Forelimb muscle (tissue), 1 donor: ENCODE measurements around the gene IP6K2. TPM values are rescaled to one million over a fixed set of nuclear protein-coding genes. Genes with fewer than 3 reads are reported as not detected.

Experiments used
- DNase-seq: peaks from one replicate; pipeline ENCODE4 v3.0.0-alpha.2; 2013; ENCODE audit warnings: low read depth
- polyA plus RNA-seq: library from polyadenylated mRNA; unstranded; fragments of 120-200 nt; gene quantifications from one replicate; pipeline ENCODE4 v1.2.1, GENCODE V29; 2013; ENCODE audit not compliant: insufficient read length

The IP6K2 gene
- polyA plus RNA-seq, 1 donor, result 81.6 TPM

DNA sequence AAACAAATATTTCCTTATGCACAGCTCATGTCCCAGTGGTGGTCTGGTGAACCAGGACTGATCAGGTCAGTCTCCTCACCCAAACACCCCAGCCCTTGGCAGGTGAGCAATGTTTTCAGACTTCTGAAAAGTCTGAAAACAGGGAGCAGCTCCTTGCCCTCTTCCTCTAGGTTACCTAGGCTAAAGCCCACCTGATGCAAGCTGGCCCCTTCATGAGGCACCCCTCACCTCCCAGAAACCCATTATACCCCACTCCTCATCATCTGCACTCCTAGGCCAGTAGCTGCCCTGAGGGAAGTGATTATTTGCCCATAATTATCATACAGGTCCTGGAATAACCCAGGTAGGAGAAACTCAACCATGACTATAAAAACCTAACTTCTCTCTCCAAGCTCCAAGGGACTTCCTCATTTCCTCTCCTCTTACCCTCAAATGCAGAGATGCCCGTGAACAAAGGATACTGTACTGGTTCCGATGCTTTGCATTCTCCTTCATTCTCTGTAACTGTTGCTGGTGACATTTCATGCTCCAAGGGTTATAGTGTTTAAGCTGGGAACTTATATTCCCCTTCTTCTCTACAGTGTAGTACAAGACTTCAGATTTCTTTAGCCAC is 26.1 kb downstream of the IP6K2 start:
- no peak for DNase-seq

DNA sequence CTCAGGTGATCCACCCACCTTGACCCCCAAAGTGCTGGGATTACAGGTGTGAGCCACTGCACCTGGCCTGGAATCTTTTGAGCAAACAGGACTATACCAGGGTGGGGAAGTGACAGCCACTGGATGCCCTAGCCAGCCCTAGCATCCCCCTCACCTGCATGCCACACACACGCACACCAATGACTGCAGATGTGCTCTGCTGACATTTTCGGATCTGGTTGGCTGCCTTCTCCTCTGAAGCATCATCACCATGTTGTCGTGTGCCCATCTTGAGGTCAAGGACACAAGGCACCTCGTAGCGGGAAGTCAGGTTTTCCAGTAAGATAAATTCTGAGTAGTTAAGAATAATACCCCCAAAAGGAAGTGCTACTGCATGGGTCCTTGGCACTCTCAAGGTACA is 27.6 kb downstream of the IP6K2 start:
- no peak for DNase-seq

DNA sequence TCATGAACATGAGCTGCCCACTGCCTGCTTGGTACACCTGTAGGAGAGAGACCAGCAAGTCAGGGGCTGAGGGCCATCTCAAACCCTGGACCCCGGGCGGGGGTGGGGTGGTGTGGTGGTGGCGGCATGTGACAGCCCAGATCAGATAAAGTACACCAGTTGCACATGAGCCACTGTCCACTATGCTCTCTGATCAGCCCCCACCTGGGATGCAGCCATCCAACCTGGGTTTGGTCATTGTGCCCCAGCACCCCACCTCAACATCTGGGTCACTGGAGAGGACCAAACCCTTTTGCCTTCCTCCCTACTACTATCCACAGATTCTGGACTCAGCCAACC is 28.3 kb downstream of the IP6K2 start:
- DNase-seq, result no peak

DNA sequence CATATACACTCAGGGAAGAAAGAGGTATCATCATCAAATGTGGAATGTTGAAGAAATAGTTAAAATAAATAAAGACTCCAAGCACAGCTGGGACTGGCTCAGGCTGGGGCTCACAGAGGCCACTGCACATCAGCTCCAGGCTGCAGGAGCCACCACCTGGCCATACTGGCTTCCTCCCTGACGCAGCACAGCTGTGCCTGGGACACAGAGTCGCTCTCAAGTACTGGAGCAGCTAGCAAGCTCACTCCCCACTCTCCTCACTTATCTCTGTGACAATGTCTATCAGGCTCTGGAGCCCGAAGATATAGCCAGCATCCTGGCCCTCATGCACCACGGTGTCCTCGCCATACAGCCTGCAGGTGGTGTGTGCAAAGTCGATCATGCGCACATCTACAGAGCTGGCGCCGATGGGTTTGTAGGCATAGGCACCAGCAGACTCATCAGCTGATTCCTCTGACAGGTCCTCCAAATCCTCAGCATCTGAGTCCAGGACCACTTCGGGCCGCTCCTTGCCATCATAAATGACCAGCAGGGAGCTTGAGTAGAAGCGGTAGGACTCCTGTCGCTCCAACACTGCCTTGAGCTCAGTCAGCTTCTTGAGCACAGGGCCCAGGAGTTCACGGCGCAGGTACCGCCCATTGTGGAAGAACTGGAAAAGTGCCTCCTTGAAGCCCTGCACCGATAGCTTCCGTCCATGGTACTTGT is 28.8 kb downstream of the IP6K2 start:
- no peak for DNase-seq

DNA sequence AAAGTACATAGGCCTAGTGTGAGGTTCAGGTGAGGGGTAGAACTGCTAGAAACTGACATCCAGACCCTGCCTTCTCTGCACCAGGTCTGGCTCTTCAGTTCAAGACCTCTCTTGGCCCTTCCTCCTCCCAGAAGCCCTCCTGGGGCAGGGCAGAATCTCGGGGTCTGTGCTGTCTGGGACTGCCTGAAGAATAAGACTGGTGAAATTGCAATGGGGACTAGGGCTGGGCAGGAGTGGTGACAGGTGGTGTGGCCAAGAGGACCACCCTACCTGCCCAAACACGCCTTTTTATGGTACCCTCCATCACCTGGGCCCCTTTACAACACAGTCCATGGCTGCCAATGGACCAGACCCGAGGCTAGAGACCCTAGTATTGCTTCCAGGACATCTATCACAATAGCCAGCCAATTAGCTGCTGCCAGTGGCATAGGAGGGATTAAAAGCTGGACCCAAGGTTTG is 29.8 kb downstream of the IP6K2 start:
- DNase-seq, result no peak

DNA sequence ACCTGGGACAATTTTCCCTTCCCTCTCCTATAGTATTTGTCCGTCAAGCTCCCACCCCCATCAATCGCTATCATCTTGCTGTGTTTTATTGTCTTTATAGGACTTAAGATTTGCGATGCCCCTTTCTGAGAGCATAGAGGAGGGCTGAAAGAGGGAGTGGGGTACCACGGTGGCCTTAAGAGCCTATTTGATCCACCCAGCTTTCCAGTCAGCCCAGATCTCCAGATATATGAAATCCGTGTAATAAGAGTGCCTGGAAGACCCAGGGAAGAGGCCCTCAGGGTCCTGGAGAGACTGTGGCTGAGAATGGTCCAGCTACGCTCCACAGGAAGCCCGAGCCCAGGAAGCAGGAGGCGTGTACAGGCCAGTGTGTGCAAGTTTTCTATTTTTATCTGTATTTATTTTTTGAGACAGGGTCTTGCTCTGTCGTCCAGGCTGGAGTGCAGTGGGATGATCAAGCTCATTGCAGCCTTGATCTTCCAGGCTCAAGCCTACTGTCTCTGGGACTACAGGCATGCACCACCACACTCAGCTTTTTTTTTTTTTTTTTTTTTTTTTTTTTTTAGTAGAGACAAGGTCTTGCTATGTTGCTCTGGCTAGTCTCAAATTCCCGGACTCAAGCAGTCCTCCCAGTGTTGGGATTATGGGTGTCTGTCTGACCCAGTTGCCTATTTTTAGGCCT is 30.3 kb downstream of the IP6K2 start:
- DNase-seq, result no peak

DNA sequence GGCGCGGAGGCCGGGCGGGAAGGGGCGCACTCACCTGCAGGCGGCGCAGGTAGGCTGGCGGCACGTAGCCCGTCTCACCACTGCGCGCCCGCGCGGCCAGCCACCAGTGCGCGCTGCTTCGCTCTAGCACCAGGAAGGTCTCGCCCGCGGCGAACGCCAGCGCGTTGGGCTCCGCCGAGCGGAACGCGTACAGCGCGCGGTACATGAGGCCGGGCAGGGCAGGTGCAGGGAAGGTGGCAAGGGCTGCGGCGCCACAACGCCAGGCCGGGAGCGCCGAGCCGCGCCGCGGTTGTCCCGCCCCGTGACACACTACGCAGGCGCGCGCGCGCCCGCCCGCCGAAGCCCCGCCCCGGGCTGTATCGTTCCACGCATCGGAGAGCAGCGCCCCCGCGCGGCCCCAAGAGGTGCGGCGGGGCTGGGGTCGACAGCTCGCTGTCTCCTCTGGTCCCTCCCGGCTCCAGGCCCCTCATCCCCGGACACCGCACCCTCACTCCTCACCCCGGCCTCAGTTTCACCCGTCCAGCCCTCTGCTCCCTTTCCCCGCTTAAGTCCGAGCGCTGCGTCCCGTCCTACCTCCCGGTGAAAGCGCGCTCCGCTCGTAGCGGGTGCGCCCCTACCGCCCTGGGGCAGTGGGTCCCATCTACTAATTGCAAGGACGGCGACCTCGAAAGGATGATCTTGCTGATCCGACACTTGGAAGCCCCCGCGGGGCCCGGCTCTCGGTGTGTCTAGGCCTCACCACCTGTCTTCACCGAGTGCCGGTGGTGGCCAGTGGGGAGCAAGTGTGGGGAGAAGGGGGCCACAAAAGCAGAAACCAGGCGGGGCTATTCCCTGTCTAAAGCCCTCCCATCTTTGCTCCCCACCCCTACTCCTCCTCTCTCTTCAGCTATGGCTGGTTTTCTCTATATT is 31.2 kb downstream of the IP6K2 start, which contains the start of gene NCKIPSD:
NCKIPSD (minus strand) TSS at position 313 of the 909 bp plus-strand sequence; CDS start at position 205, 108 bp downstream.
- DNase-seq, result no peak

DNA sequence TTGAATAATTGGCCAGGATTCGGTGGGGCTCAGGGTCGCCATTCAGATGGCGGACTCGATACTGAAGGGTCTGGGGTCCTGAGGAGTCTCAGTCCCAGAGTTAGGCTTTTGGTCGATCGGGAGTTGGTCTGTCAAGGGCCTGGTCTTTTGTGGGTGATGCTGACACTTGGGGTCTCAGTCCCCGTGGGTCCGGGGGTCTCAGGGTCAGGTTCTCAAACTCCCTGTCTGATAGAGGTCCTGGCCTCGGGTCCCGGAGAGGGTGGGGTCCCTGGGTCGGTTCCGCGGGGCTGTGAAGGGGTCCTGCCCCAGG is 31.8 kb downstream of the IP6K2 start:
- no peak for DNase-seq

DNA sequence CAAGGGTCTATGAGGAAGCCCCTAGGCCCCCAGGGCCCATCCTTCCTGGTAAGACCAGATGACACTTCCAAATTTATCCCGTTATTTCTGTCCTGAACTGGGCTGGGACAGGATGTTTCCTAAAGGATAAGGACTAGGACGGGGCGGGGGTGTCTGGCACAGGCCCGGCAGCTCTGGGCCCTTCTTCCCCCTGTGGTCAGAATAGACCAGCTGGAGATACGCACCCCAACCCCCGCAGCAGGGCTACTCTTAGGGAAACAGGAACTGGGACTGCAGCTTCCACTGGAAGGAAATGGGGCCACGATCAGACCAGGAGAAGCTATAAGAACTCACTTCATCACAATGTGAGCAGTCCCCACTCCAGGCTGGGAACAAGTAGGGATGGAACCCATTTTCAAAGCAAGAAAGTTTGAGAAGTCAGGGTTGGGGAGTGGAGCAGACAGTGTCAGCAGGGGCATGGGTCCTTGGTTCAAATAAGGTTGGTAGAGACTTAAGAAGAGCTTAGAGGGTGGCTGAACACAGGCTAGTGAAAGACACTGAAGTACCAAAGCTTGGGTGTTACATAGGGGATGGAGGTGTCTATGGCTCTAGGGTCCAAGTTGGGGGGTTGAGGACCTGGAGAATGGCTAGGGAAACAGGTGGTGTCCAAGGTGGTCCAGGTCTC is 32.4 kb downstream of the IP6K2 start:
- no peak for DNase-seq

DNA sequence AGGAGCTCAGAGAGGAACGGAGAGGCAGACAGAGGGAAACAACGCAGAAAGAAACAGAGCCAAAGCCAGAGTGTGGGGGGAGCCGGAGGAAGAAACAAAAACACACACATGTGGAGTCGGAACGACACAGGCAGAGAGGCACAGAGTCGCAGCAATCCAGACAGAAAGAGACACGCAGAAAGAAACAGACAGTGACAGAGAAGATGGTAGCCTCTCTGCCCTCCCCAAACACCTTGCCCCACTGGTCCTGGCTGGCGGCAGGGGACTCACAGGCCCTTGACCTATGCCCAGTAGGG is 33.0 kb downstream of the IP6K2 start:
- DNase-seq, result no peak

DNA sequence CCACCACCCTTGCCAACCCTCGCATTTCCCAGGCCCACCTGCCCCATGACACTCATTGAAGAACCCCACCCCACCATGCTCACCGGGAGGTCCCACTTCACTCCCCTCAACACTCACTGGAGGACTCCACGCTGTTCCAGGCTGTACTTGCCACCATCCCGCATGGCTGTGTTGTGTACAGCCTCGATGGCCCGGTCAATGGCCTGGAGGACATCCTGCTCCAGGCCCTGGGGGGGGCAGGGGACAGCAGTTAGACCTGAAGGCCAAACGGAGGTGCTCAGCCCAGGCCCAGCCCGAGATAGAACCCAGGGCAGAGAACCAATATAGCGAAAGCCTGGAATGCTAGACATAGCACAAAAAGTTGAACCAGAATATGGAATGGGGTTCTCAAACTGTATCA is 34.2 kb downstream of the IP6K2 start:
- no peak for DNase-seq

DNA sequence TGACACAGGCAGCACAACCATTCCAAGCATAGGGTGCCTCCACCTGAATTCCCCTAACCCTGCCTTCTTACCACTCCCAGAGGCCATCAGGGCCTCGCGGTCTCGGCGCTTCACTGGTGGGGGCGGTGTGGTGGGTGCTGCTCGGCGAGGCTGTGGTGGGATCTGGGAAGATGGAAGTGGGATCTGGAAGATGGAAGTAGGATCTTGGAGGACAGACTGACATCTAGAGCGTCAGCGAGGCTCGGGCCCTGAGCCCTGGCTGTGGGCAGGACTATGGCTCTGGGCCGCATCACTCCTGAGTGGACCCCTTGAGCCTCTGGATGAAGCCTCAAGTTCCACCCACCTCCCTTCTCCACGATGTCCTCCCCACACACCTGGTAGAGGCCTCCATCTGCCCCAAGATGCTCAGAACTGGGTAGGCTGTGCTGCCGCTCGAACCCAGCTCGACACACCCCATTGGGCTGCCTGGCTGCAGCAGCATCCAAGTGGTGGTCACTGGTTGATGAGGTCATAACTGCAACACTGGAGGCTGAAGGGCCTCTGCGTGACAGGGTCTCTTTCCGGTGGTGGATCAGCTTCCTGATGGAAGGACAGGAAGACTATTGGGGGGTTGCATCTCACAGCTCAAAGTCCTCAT is 34.9 kb downstream of the IP6K2 start:
- no peak for DNase-seq

DNA sequence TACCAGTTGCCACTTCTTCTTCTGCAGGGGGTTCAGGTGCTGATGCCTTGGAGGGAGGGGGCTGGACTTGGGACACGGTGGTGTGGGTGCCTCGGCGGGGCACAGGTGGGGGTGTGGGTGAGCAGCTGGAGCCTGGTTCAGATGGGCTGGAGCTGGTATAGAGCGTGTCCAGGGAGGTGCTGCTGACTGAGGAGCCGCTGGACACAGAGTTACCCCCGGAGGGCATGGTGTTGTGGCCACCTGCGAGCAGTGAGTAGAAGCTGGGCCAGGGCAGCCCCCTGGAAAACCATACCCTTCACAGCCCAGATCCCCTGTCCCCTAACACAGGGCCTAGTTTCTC is 35.5 kb downstream of the IP6K2 start:
- no peak for DNase-seq

DNA sequence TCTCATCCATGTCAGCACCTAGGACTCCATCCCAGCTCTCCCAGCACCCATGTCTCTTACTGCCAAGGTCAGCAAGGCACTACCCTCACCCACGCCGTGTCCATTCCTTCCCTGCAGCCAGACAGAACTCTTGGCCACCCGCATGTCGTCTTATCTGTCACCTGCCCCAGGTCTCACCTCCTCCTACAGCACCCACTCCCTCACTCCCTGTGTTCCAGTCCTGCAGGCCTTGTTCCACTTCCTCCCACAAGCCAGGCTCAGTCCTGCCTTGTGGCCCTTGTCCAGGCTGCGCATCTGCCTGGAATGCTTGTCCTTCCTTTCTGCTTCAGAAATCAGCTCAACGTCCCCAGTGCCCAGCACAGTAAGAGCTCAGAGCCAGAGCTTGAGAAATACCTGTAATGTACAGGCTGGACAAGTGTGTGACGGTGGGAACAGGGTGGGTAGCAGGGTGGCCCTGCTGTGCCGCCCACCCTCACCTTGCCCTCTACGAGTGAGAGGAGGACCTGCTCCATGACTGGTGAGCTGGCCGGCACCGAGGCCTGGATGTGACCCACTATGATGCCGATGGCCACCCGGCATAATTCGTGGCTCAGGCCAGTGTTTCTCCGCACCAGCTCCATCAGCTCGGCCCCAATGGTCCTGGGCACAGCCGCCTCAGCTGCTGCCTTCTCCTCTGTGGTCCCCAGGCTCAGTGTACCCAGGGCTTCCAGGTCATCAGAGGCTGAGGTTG is 36.0 kb downstream of the IP6K2 start:
- DNase-seq, result no peak

DNA sequence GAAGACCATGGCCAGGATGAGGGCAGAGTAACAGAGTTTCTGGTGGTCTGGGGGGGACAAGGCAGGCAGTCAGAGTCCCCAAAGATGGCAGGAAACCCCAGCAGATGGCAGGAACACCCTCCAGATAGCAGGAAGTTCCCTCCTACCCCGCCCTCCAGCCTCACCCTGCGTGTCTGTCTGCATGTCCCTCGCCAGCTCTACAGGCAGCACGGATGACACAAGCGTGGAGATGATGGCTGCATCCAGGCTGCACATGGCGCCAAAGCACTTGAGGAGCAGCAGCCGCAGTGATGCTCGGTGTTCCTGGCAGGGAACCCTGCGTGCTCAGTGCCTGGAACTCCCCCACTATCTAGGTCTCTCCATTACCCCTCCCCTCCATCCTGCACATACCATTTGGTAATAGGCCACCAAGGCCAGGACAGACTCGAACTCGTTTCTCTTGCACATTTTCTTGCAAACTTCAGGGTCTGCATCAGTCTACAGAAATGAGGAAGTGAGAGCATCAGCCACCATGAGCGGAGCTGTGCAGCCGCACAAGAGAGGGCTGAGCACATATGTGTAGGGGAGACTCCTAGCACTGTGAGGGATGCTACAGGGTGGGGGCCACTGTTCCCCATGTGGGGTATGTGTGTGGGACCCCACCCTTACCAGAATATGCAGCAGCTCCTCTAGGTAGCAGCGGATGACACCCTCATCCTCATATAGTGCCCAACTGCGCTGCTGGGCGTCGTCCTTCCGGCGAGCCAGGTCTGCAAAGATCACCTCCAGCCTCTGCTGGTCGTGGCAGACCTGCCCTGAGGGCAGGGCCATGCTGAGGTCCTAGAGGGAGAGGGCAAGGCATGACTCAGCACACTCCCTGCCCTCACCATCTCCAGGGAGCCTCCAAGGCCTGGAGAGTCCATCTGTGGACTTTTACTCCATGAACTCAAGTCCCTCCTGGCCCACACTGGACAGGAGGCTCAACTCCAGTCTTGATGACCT is 37.3 kb downstream of the IP6K2 start:
- DNase-seq, result no peak

DNA sequence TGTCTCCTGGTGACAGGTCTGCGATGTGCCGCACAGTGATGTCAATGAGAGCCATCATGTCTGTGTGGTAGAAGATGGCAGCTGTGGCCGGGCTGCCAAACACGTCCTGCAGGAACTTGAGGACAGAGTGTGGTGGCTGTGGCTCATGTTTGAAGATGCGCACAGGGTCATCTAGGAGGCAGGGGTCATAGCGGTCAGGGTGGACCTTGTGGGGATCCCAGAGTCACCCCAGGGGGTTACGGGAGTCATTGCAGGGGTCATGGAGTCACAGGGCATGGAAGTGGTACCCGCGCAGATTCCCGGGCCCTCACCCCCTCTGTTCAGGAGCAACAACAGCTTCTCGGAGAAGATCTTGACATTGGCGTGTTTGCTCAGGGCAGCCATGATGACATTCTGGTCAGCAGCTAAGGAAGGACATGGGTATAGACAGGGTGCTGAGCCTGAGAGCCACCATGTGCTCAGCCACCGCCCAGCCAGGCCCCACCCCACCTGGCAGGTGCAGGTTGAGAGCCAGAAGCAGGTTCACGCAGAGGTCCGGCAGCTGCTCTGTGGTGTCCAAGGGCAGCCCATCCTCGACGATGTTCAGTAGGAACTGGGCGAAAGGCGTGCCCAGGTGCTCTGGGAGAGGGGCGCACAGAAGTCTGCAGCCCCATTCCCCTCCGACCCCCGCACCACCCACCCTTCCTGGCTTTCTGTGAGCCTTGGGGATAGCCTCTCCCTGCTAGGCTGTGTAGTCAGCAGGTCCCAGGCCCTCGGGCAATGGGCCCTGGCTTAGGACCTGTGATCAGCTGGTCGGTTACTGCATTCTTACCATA is 38.2 kb downstream of the IP6K2 start:
- DNase-seq, result no peak

DNA sequence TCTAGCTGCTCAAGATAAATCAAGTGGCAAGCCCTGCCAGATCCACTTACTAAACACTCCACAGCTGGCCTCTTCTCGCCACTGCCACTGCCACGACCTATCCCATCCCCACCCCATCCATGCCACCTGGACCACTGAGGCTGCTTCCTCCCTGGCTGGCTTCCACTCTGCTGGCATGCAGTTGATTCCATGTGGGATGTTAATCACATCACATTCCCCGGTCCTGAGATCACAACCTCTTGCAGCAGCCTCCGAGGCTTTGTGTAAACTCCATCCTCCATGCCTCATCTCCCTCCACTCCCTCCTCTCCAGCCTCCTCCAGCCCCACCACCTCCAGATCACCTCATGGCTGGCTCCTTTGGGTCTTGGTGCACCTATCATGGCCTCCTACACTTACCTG is 39.0 kb downstream of the IP6K2 start:
- DNase-seq, result no peak

DNA sequence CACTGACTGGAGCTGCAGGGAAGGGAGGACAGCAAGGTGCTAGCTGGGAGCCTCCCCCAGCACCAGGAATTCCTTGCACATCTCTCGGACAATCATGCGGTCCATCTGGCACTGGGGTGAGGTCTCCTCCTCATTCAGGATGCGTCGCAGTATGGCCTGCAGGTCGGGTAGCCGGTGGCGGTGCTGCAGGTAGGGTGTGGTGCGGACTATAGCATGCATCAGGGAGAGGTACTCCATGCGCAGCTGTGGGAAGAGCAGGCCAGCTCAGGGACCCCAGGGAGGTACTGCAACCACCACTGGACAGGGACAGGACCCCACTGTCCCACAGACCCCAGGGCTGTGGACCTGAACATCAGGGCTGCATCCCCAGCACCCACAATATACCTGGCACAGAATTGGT is 42.5 kb downstream of the IP6K2 start:
- DNase-seq, result no peak

DNA sequence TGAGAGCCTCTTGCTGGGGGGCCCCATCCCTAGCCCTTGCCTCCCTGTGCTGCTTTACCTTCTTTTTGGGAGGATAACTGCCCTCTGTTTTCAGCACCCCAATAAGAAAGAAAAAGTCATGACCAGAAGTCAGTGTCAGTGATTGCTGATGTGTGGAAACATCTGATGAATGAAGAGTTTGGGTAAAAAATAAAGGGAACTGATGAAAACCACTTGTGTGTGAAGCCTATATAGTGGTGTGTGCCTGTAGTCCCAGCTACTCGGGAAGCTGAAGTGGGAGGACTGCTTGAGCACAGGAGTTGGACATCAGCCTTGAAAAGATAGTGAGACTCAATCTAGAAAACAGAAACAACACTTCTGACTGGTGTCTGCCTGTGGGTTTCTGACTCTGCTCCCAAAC is 44.5 kb downstream of the IP6K2 start:
- no peak for DNase-seq
